Measurements from ENCODE around the gene HMCES.

HMCES gene

GRCh38 chr3:129305592-129306091 is 27.0 kb downstream of the HMCES start:
- DNase-seq: no peak

GRCh38 chr3:129308636-129309035 is 30.0 kb downstream of the HMCES start:
- DNase-seq: no peak

GRCh38 chr3:129310111-129311011 is 31.7 kb downstream of the HMCES start:
- DNase-seq: no peak

GRCh38 chr3:129311054-129311902 is 32.6 kb downstream of the HMCES start:
- no peak for DNase-seq

GRCh38 chr3:129312021-129312639 is 33.5 kb downstream of the HMCES start:
- no peak for DNase-seq

- no peak for DNase-seq
Observed at GRCh38 chr3:129312671-129313414, 34.2 kb downstream of the HMCES start.

- DNase-seq: no peak
Observed at GRCh38 chr3:129313415-129313664, 34.7 kb downstream of the HMCES start.

- DNase-seq: no peak
Observed at GRCh38 chr3:129313665-129314385, 35.2 kb downstream of the HMCES start.

- DNase-seq: peak; percentile 89
Observed at GRCh38 chr3:129314386-129315222, 35.9 kb downstream of the HMCES start.

GRCh38 chr3:129315223-129315997 is 36.7 kb downstream of the HMCES start:
- DNase-seq: no peak

- DNase-seq: no peak
Observed at GRCh38 chr3:129315998-129316247, 37.3 kb downstream of the HMCES start.

- peak; percentile 59 for DNase-seq
Observed at GRCh38 chr3:129316248-129317013, 37.8 kb downstream of the HMCES start.

GRCh38 chr3:129317014-129317771 is 38.5 kb downstream of the HMCES start:
- no peak for DNase-seq

GRCh38 chr3:129317848-129318247 is 39.2 kb downstream of the HMCES start:
- no peak for DNase-seq

- no peak for DNase-seq
Observed at GRCh38 chr3:129318921-129319320, 40.3 kb downstream of the HMCES start.

GRCh38 chr3:129320261-129320660 is 41.6 kb downstream of the HMCES start:
- no peak for DNase-seq

GRCh38 chr3:129320825-129321487 is 42.3 kb downstream of the HMCES start:
- DNase-seq: no peak

- no peak for DNase-seq
Observed at GRCh38 chr3:129321887-129322286, 43.2 kb downstream of the HMCES start.
